Breast epithelium (tissue), 4 donors: ENCODE measurements around the gene TSEN34. TPM values are rescaled to one million over a fixed set of nuclear protein-coding genes. Genes with fewer than 3 reads are reported as not detected.

Experiments
- DNase-seq, 2 donors: peaks; one replicate each; pipeline ENCODE4 v3.0.0-alpha.2; 2019; ENCODE audit warnings: low spot score in 2 of 2
- H3K27ac ChIP-seq, 2 donors: fragments of 200-600 bp; sonication (generic) in 1 of 2; one replicate each; pipeline ENCODE4 v1.5.1; 2016 to 2019; ENCODE audit warnings: mild to moderate bottlenecking in 1 of 2
- H3K27me3 ChIP-seq, 2 donors: fragments of 200-600 bp; sonication (generic) in 1 of 2; one replicate each; pipeline versions ENCODE4 v1.5.1 to v1.6.0; 2017 to 2019; ENCODE audit warnings: control low read depth in 1 of 2, mild to moderate bottlenecking in 1 of 2
- H3K36me3 ChIP-seq: fragments of 200-600 bp; one replicate; pipeline ENCODE4 v1.5.1; 2019
- H3K4me1 ChIP-seq, 2 donors: fragments of 200-600 bp; sonication (generic); one replicate each; pipeline ENCODE4 v1.5.1; 2016 to 2019; ENCODE audit warnings: control low read depth in 1 of 2
- H3K4me3 ChIP-seq, 3 donors: fragments of 200-600 bp; sonication (generic); 1 replicate in 2 of 3; 2 replicates in 1 of 3; pipeline ENCODE4 v1.5.1; 2016 to 2019; ENCODE audit warnings: mild to moderate bottlenecking in 3 of 3, moderate library complexity in 2 of 3
- H3K9me3 ChIP-seq, 2 donors: fragments of 200-600 bp; sonication (generic) in 1 of 2; one replicate each; pipeline ENCODE4 v1.5.1; 2016 to 2019; ENCODE audit warnings: control low read depth in 1 of 2
- POLR2A ChIP-seq: fragments of 450-650 bp; IDR thresholded peaks from one replicate; pipeline ENCODE4 v1.6.1; 2016; ENCODE audit warnings: antibody characterized with exemption, mild to moderate bottlenecking, moderate library complexity
- POLR2AphosphoS5 ChIP-seq, 3 donors: sonication (generic); formaldehyde crosslinking; IDR thresholded peaks; one replicate each; pipeline ENCODE4 v1.6.1; 2017; ENCODE audit warnings: antibody characterized with exemption in 3 of 3
- intact Hi-C: fragments of 100-400 bp; cut with DNase I; formaldehyde crosslinking; loops from one replicate; pipeline ENCODE4 v1.15.1; 2023; ENCODE audit warnings: low total_unique reads
- total RNA-seq, 3 donors: library from RNA; depleted of rRNA; stranded (reverse); fragments of >200 nt; gene quantifications; one replicate each; pipeline ENCODE4 v1.1.0, GENCODE V29; 2016
- TF ChIP-seq, protein P1 (sequence below), 3 donors: fragments of 450-650 bp; IDR thresholded peaks; one replicate each; pipeline ENCODE4 v1.5.1; 2016 to 2017; ENCODE audit warnings: antibody characterized with exemption in 3 of 3, mild to moderate bottlenecking in 3 of 3, moderate library complexity in 3 of 3

The TSEN34 gene
- total RNA-seq, 3 donors from 2014 or later = 59.5 to 80.3 (median 74.4) TPM

DNA sequence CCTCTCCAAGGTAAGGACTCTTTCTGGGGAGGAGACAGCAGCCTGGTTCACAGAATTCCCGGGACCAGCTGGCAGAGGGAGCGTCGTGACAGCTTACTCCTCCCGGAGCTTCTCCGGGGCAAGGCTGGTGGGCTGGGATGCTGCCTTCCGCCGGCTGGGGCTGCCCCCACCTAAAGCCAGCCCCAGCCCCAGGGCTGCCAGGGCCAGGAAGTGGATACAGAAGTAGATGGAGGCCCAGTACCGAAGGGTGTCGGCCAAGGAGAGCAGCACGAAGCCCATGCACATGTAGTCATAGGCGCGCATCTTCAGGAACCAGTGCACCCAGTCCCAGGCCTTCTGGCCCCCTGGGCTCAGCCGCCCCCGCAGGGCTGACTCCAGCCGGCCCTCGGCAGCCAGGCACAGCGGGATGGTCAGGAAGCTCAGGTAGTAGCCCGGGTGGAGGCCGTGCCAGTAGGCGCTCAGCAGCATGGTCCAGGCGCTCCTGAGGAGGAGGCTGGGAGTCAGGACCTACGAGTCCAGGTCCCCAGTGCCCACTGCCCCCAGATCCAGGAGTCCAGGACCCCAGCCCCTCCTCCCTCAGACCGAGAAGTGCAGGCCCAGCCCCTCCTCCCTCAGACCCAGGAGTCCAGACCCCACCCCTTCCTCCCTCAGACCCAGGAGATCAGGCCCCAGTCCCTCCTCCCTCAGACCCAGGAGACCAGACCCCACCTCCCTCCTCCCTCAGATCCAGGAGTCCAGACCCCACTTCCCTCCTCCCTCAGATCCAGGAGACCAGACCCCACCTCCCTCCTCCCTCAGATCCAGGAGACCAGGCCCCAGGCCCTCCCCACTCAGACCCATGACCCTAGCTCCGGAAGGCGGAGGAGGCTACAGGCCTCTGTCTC lies 16.9 kb upstream of the TSEN34 start:
- no peaks in the 10 kb centered on the region for H3K27me3 ChIP-seq
- H3K4me1 ChIP-seq = no peaks in the 10 kb centered on the region
- no peak overlapping the region for H3K27ac ChIP-seq
- H3K9me3 ChIP-seq = no peaks in the 10 kb centered on the region
- TF ChIP-seq POLR2A (no peak), POLR2AphosphoS5 (IDR thresholded peaks at IDR 0.05) (no peak)
- TF ChIP-seq, protein P1, sequence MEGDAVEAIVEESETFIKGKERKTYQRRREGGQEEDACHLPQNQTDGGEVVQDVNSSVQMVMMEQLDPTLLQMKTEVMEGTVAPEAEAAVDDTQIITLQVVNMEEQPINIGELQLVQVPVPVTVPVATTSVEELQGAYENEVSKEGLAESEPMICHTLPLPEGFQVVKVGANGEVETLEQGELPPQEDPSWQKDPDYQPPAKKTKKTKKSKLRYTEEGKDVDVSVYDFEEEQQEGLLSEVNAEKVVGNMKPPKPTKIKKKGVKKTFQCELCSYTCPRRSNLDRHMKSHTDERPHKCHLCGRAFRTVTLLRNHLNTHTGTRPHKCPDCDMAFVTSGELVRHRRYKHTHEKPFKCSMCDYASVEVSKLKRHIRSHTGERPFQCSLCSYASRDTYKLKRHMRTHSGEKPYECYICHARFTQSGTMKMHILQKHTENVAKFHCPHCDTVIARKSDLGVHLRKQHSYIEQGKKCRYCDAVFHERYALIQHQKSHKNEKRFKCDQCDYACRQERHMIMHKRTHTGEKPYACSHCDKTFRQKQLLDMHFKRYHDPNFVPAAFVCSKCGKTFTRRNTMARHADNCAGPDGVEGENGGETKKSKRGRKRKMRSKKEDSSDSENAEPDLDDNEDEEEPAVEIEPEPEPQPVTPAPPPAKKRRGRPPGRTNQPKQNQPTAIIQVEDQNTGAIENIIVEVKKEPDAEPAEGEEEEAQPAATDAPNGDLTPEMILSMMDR (IDR thresholded peaks at IDR 0.05) = no peak
- intact Hi-C loops = loop anchor here (10.0 kb wide), 1 partner anchor 61 kb away; no protein-coding TSS in a partner anchor
- H3K4me3 ChIP-seq = no peak overlapping the region
- DNase-seq = no peak
- H3K36me3 ChIP-seq = no peaks in the 10 kb centered on the region

DNA sequence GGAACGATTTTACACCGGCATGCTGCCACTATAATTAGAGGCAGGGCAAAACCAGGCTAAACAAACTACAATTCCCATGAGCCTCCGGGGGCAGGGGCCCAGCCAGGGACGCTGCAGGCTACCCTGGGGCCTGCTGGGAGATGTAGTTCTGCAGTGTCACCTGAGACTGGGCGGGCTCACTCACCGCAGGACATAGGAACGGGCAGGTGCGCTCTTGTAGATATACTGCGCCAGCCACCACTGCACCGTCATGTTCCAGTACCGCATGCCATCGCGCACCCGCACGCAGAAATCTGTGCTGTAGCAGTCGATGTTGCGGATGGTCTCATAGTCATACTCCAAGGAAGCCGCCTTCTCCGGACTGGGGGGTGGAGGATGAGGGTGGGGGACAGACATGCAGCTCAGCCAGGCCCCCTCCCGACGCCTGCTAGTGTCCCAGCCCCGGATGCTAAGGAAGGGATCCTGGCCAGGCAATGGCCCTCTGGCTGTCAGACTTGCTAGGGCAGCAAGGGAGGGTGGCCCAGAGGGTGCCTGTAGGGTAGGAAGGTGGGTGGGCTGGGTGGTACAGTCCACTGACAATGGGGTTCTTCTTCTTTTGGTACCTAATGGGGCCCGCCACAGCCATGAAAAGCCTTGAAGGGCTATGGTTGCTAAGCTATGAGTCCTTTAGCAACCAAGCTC lies 12.4 kb upstream of the TSEN34 start:
- intact Hi-C loops = loop anchor here (1.0 to 10.0 kb wide), 2 partner anchors 9 to 56 kb away; no protein-coding TSS in a partner anchor
- DNase-seq = no peak
- no peak overlapping the region for H3K4me3 ChIP-seq
- no peak overlapping the region for H3K27ac ChIP-seq
- no peaks in the 10 kb centered on the region for H3K9me3 ChIP-seq
- TF ChIP-seq POLR2A (no peak), POLR2AphosphoS5 (IDR thresholded peaks at IDR 0.05) (no peak)
- TF ChIP-seq, protein P1 (IDR thresholded peaks at IDR 0.05) = no peak
- H3K36me3 ChIP-seq = no peaks in the 10 kb centered on the region
- H3K4me1 ChIP-seq = no peaks in the 10 kb centered on the region
- no peaks in the 10 kb centered on the region for H3K27me3 ChIP-seq

DNA sequence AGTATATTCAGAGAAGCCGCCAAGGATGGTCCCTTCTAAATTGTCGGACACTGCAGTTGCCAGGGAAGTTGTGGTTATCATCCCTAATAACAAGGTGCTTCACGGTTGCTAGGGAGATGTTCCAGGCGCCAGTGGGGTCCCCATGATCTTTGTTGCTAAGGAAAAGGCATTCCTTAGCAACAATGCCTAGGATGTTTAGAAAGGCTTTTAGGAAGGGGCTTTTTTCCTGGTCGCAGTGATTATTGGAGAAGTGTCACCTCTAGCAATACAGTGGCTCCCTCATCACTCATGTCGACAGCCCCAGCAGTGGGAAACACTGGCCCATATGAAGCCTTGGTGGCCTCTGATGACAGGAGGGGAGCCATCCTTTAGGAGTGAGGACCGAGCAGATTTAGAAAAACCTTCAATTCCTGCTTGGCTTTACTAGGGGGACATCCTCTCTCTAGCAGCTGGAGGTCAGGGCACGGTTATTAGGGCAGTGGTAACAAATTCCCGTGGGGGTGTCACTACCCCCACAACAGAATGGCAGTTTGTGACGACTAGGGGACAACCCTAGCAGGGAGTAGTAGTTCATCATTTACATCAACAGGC lies 11.8 kb upstream of the TSEN34 start:
- no peaks in the 10 kb centered on the region for H3K27me3 ChIP-seq
- H3K4me3 ChIP-seq = no peak overlapping the region
- TF ChIP-seq POLR2AphosphoS5 (IDR thresholded peaks at IDR 0.05) (no peak), POLR2A (no peak)
- TF ChIP-seq, protein P1 (IDR thresholded peaks at IDR 0.05) = no peak
- no peaks in the 10 kb centered on the region for H3K4me1 ChIP-seq
- no peak for DNase-seq
- no peaks in the 10 kb centered on the region for H3K9me3 ChIP-seq
- H3K27ac ChIP-seq = no peak overlapping the region
- H3K36me3 ChIP-seq = no peaks in the 10 kb centered on the region
- intact Hi-C loops = loop anchor here (10.0 kb wide), 1 partner anchor 55 kb away; no protein-coding TSS in a partner anchor

DNA sequence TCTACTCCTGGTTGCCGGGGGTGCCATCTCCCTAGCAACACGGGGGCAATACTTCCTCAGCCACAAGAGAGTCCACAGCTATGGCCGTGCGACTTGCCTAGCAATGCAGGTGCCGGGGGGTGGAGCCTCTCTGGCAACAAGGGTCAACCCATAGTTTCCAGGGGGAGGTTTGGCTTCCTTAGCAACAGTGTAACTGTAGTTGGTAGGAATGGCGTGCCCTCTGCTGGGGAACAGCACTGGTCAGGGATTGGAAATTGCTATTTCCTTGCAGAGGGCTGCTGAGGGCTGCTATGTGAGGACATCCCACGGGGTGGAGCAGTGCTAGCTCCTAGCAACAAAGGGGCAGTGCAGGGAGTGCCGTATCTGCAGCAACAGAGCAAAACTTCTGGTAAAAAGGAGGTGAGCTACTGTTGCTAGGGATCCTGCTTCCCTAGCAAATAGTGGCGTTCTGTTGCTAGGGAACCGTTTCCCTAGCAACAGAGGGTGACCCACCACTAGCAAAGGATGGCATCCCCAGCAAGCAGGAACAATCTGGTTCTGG lies 11.1 kb upstream of the TSEN34 start:
- TF ChIP-seq, protein P1 (IDR thresholded peaks at IDR 0.05) = no peak
- TF ChIP-seq POLR2AphosphoS5 (IDR thresholded peaks at IDR 0.05) (no peak), POLR2A (no peak)
- Histone ChIP-seq H3K36me3 (no peaks in the 10 kb centered on the region), H3K4me1 (no peaks in the 10 kb centered on the region), H3K27me3 (no peaks in the 10 kb centered on the region), H3K27ac (no peak overlapping the region), H3K9me3 (no peaks in the 10 kb centered on the region), H3K4me3 (no peak overlapping the region)
- intact Hi-C loops = loop anchor here (10.0 kb wide), 1 partner anchor 55 kb away; no protein-coding TSS in a partner anchor
- no peak for DNase-seq
